ENCODE measurements around the gene PRKCA.

Gene PRKCA

DNA sequence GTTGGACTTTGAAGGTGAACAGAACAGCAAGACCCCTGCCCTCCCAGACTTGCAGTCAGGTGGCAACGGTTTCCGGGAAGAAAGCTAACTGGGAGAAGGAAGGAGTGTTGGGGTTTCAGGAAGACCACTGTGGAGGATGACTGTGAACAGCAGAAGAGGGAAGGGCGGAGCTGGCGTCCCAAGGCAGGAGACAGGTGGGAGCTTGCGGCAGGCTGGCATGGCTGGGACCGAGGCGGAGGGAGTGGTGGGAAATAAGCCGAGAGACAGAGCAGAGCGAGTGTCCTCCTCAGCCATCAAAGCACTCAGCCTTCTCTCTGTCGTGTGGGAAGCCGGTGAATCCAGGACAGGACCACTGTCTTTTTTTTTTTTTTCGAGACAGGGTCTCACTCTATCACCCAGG, 424.0 kb downstream of the PRKCA start:
- no peak for TF ChIP-seq EZH2phosphoT487 (IDR thresholded peaks at IDR 0.05; ENCODE audit: low read depth)
- TF ChIP-seq CTCF (IDR thresholded peaks at IDR 0.05; ENCODE audit: low read depth, low read length), result no peak
- Histone ChIP-seq H3K9me3 (ENCODE audit: insufficient read depth, low read length) (no peaks in the 10 kb centered on the region), H3K4me1 (ENCODE audit: low read length) (no peaks in the 10 kb centered on the region), H3K4me2 (ENCODE audit: low read length) (no peak overlapping the region), H3K4me3 (ENCODE audit: low read length) (no peak overlapping the region), H2AFZ (ENCODE audit: low read depth, low read length) (no peak overlapping the region), H3K27ac (ENCODE audit: low read length) (no peak overlapping the region), H3K27me3 (ENCODE audit: low read depth, low read length) (peaks cover 7% of the 10 kb centered on the region; the same call in 1 of the 2 replicates), H4K20me1 (ENCODE audit: insufficient read depth, low read length) (no peaks in the 10 kb centered on the region), H3K9ac (ENCODE audit: low read length) (no peak overlapping the region), H3K36me3 (replicated peaks; ENCODE audit: low read depth, low read length) (no peaks in the 10 kb centered on the region), H3K79me2 (ENCODE audit: low read length) (no peaks in the 10 kb centered on the region)

DNA sequence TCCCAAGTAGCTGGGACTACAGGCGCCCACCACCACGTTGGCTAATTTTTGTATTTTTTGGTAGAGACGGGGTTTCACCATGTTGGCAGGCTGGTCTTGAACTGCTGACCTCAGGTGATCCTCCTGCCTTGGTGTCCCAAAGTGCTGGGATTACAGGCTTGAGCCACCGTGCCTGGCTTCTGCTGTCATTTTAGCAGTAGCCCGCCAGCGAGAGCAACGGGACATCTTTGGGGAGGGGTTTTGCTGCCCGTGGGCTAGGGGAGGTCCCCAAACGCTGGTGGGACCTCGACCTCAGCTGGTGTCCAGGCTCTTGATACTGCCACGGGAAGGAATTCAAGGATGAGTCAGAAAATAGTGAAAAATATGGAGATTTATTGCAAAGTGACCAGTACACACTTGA, 424.4 kb downstream of the PRKCA start:
- Histone ChIP-seq H3K4me2 (ENCODE audit: low read length) (no peak overlapping the region), H3K4me3 (ENCODE audit: low read length) (no peak overlapping the region), H4K20me1 (ENCODE audit: insufficient read depth, low read length) (no peaks in the 10 kb centered on the region), H3K36me3 (replicated peaks; ENCODE audit: low read depth, low read length) (no peaks in the 10 kb centered on the region), H3K9me3 (ENCODE audit: insufficient read depth, low read length) (no peaks in the 10 kb centered on the region), H3K9ac (ENCODE audit: low read length) (no peak overlapping the region), H3K27ac (ENCODE audit: low read length) (no peak overlapping the region), H3K27me3 (ENCODE audit: low read depth, low read length) (peaks cover 7% of the 10 kb centered on the region; the same call in 1 of the 2 replicates), H3K79me2 (ENCODE audit: low read length) (no peaks in the 10 kb centered on the region), H3K4me1 (ENCODE audit: low read length) (no peaks in the 10 kb centered on the region), H2AFZ (ENCODE audit: low read depth, low read length) (no peak overlapping the region)
- TF ChIP-seq CTCF (IDR thresholded peaks at IDR 0.05; ENCODE audit: low read depth, low read length), result no peak
- no peak for TF ChIP-seq EZH2phosphoT487 (IDR thresholded peaks at IDR 0.05; ENCODE audit: low read depth)

DNA sequence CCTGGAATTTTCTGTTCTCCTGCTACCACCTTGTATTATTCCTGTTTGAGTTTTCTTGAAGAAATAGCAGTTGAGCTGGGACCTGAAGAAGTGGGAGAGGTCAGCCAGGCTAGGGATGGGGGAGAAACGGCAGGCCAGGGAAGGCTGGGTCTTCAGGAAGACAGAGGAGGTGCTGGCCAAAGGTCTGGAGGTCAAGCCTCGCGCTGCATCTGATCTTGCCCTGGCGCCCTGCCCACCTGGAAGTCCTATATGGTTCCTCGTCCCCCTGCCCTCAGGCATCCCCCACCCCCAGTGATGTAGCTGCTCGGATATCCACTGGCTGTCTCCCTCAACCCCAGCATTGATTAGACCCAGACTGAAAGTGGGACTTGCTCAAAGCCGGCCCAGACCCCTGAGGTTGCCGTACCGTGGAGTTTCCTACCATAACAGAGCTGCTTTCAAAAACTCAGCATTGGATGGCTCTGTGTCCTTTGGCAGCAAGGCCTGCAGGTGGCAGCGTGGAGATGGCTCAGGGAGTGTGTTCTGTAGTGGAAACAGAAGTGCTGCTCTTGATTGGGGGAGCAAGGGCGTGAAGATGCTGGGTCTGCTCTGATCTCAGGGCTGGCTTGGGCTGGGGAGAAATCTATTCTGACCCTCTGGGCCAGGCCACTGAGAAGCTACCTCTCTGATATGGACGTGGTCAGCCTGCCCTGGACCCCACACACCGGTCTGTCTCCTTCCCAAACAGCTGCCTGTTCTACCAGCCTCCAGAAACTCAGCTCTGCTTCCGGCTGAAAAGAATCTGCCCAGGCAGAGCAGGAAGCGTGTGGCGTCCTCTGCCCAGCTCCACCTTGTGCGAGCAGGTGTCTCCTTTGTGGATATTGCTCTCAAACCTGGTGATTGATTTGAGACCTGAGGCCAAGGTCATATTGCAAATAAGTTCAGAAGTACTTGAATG, 425.5 kb downstream of the PRKCA start:
- TF ChIP-seq CTCF (IDR thresholded peaks at IDR 0.05; ENCODE audit: low read depth, low read length) (peak; percentile 76), EZH2phosphoT487 (IDR thresholded peaks at IDR 0.05; ENCODE audit: low read depth) (no peak)
- Histone ChIP-seq H2AFZ (ENCODE audit: low read depth, low read length) (peak overlapping the region; percentile 63; the same call in 1 of the 2 replicates), H3K79me2 (ENCODE audit: low read length) (no peaks in the 10 kb centered on the region), H3K9ac (ENCODE audit: low read length) (no peak overlapping the region), H3K4me2 (ENCODE audit: low read length) (peak overlapping the region; percentile 40), H4K20me1 (ENCODE audit: insufficient read depth, low read length) (no peaks in the 10 kb centered on the region), H3K36me3 (replicated peaks; ENCODE audit: low read depth, low read length) (no peaks in the 10 kb centered on the region), H3K27ac (ENCODE audit: low read length) (no peak overlapping the region), H3K4me1 (ENCODE audit: low read length) (no peaks in the 10 kb centered on the region), H3K27me3 (ENCODE audit: low read depth, low read length) (no peaks in the 10 kb centered on the region; the same call in 1 of the 2 replicates), H3K4me3 (ENCODE audit: low read length) (no peak overlapping the region), H3K9me3 (ENCODE audit: insufficient read depth, low read length) (no peaks in the 10 kb centered on the region)

- no peaks in the 10 kb centered on the region for H4K20me1 ChIP-seq (ENCODE audit: insufficient read depth, low read length)
- no peak overlapping the region for H3K27ac ChIP-seq (ENCODE audit: low read length)
- no peaks in the 10 kb centered on the region for H3K4me1 ChIP-seq (ENCODE audit: low read length)
- H3K36me3 ChIP-seq (replicated peaks; ENCODE audit: low read depth, low read length), result no peaks in the 10 kb centered on the region
- no peak overlapping the region for H3K9ac ChIP-seq (ENCODE audit: low read length)
- no peaks in the 10 kb centered on the region for H3K27me3 ChIP-seq (ENCODE audit: low read depth, low read length)
- no peak overlapping the region for H3K4me3 ChIP-seq (ENCODE audit: low read length)
- no peak overlapping the region for H2AFZ ChIP-seq (ENCODE audit: low read depth, low read length)
- no peaks in the 10 kb centered on the region for H3K9me3 ChIP-seq (ENCODE audit: insufficient read depth, low read length)
- no peak for TF ChIP-seq EZH2phosphoT487 (IDR thresholded peaks at IDR 0.05; ENCODE audit: low read depth)
- TF ChIP-seq CTCF (IDR thresholded peaks at IDR 0.05; ENCODE audit: low read depth, low read length), result no peak
- H3K79me2 ChIP-seq (ENCODE audit: low read length), result no peaks in the 10 kb centered on the region
- no peak overlapping the region for H3K4me2 ChIP-seq (ENCODE audit: low read length)
Observed at GRCh38 chr17:66730461-66730923, 428.1 kb downstream of the PRKCA start.
